HG03139 (cell line): ENCODE data around the gene NCKAP1.
"Not testable (repeated sequence)": the region's sequence is repeated elsewhere in the genome, so short reads cannot be mapped to it uniquely, and the experiment has no call there.

Experiments
- ATAC-seq: cut with Tn5 transposase; IDR thresholded peaks from one replicate; pipeline ENCODE4 v1.9.1; 2021; ENCODE audit not compliant: unreplicated experiment

The NCKAP1 gene

DNA sequence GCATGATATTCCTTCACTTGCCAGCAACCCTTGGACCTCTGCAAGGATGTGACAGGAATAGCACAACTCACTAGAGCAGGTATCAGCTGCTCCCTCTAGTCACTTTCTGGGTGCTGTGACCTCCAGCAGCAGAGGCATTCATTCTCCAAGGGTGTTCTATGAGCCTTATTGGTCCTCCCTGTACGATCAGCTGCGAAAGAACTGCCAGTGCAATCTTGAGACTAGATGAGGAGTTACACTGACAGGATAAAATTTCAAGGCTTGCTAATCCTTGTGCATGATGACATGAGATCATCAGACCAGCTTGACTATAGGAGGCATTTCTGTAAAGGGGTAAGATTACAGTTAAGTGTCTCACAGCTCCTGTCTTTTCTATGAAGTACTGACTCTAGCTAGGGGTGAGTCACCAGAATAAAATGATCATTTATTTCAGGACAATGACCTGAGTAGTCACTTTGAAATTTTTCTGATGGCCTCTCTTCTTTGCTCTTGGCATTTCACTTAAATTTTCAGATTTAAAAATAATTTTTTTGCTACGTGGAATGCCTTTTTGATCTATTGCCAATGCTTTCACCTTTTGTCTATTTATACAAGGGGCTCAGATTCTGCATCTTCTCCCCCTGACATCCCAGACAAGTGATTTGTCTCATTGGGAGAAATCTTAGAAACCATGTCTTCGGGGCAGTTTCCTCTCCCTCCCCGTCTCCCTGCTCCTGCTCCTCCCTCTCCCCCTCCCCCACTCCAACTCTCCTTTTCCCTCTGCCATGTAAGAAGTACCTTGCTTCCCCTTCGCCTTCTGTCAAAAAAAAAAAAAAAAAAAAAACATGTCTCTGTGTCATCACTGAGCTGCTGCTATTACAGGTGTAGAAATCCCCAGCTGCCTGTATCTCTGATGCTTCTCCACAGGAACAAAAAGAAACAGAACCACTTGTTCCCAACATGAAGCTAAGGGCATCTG lies 122.6 kb downstream of the NCKAP1 start:
- no peak for ATAC-seq

GRCh38 chr2:182914852-182915251 lies 123.4 kb downstream of the NCKAP1 start:
- ATAC-seq, result no peak

- no peak for ATAC-seq
These were observed 125.2 kb downstream of the NCKAP1 start for GRCh38 chr2:182913064-182913463.

GRCh38 chr2:182912518-182912915 lies 125.7 kb downstream of the NCKAP1 start:
- ATAC-seq, result no peak

DNA sequence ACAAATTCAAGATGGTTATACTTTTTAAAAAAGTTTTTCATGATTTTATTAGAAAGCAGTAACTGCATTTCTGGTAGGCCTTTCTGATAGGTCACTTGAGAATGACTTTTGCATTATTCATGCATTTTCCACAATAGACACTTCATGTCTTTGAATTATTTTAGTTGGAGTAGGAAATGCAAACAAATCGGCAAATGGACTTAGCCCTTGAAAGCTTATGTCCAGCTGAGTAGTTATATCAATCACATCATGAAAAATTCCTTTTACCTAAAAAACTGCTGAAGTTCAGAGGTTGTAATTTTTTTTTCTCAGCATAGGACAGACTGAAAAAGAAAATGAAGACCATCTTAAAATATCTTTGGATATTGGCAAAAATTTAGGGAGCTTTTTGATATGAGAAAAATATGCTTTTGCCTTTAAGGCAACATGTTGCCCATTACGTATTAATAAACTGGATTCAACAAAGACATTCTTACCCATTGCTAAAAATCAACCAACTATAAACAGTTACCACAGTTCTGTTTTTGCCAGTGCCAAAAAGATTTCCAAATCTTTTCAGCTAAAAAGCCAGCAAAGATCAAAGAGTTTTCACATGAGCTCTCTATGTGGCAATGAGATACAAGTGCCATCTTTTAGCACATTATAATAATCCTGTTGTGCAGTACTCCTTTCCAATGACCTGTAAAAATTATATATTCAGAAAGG lies 126.3 kb downstream of the NCKAP1 start:
- no peak for ATAC-seq

DNA sequence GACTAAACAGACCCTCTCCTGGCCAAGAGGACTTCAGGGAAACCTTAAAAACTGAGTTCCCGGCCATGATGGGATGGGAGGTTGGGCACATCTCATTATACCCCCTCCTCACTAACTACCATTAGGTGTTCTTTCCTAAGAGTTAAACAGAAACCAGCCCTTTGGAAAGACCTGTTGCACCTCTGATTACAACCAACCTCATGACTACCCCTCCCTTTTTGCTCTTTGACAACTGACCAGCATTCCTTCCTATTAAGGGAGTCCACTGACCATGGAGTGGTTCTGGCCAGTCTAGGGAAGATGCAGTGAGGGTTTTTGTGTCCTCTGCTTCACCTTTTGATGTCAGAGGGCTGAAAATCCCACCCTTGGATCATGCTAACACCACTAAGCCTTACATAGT lies 127.3 kb downstream of the NCKAP1 start:
- no peak for ATAC-seq

DNA sequence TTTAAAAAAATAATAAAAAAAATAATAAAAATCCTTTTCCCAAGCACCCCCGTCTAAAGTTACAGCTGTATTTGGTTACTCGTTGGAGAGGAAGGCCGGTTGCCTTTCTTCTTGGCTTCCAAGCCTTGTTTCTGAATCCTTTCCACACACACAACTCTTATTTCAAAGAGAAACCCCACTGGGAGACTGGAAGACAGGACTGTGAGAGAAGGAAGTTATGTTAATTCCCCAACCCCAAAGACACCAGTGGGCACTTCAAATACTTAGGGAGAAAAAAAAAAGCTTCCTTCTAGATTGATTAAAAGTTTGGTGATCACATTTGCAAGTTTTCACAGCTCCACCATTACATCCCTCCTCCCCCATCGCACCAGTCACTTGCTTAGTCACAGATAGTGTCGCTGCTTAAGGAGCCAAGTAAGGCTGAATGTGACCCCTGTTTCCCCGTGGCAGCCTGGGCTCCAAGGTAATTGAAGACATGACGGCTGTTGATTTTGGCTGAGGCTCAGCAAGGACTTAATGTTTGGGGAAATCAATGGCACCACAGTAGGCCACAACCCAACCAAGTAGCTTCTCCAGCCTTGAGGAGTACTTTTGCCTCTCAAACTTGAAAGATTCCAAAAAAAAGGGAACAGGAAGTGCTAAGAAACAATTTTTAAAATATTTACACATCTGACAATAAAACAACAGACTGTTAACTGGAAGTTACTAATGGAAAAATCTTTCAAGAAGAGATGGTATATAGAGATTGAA lies 131.0 kb downstream of the NCKAP1 start:
- ATAC-seq, result no peak

DNA sequence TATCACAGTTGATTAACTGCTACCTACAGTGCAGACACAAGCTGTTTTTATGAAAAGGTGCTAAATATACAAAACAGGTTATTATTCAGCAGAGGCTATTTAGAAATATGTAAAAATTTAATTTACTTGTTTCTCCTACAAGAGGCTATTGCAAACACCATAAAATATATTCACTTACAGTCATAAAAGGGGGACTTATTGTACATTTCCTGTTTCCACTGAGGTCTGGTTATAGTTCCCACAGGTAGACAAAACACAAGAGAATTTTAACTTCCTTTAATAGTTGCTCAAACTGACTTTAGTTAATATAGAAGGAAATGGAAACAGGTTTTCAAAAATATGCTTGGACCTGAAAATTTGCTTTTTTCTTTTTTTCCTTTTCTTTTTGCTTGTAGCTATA lies 131.8 kb downstream of the NCKAP1 start:
- peak; percentile 58 for ATAC-seq

DNA sequence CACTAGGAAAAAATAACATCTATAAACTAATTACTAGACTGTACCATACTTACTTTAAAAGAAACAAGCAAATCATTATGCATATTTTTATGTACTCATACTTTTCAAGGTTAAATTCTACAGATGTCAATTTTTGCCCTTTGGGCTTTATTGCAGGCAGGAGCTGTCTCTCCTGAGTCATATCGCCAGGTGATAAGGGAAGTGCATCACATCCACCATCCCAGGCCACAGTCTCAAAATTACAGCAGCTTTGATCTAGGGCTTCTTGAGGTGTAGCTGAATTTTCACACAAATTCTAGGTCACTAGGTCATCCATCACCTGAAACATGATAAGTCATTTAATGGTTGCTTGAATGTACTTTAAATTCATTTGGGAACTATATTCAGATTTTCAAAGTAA lies 133.4 kb downstream of the NCKAP1 start:
- ATAC-seq, result no peak

- no peak for ATAC-seq
These were observed 134.7 kb downstream of the NCKAP1 start for GRCh38 chr2:182903566-182903965.

GRCh38 chr2:182901748-182902147 lies 136.5 kb downstream of the NCKAP1 start:
- no peak for ATAC-seq

DNA sequence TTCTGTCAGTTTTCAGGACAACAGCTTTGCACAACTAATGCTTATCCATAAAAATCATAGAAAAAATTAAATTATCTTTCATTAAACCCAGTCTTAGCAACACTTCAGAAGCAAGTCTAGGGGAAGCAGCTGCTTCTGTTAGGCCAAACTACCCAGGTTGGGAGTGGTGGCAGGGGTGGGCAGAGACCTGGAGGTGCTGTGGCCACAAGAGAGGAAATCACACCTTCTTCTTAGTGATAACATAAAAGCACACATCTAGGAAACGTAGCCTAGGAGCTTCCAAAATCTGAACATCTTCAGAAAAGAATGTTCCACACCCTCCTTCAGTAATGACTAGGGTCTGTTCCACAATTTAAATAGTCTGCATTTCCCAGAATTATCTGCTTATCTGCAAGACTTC lies 139.5 kb downstream of the NCKAP1 start:
- ATAC-seq, result no peak

DNA sequence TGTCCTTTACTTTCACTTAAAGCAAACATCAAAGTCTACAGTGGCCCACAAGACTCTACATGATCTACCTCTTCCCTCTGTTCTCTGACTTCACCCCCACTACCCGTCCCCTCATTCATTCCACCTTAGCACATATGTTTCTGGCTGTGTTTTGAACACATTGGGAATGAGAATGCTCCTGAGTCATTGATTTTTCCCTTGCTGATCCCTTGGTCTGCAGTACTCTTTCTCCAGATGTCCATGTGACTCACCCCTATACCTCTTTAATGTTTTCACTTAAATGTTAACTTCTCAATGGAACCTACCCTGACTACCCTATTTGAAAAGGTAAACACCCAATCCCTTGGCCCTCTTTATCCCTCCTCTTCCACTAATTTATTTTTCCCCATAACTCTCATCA lies 141.1 kb downstream of the NCKAP1 start:
- ATAC-seq, result no peak

DNA sequence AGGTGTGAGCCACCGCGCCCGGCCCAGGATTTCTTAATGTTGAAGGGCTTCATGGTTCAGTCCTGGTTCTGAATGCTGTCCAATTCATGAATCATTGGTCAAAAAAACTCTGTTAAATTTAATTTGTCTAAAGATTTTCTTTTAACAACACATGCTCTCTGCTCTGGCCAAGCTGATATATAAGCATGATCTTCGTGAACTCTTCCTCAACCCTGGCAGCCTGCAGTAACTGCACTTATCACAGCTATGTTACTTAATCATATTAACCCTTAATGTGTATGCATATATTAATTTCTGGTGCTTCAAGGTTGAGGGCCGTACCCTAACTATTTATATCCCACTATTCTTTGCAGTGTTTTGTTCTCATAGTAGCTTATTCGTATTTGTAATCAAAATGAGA lies 142.5 kb downstream of the NCKAP1 start:
- no peak for ATAC-seq

GRCh38 chr2:182895169-182895568 lies 143.1 kb downstream of the NCKAP1 start:
- ATAC-seq, result no peak

GRCh38 chr2:182894174-182894573 lies 144.1 kb downstream of the NCKAP1 start:
- ATAC-seq, result no peak

- no peak for ATAC-seq
These were observed 144.6 kb downstream of the NCKAP1 start for GRCh38 chr2:182893666-182894065.

DNA sequence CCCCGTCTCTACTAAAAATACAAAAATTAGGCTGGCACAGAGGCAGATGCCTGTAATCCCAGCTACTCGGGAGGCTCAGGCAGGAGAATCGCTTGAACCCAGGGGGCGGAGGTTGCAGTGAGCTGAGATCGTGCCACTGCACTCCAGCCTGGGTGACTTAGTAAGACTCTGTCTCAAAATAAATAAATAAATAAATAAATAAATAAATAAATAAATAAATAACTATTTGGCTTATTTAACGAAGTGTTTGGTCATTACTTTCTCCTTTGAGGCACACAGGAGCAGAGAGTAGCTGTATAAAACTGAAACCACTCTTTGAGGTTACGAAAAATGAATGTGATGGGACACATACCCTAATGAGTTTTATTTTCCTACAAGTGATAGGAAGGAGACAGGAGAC lies 145.2 kb downstream of the NCKAP1 start:
- ATAC-seq, result not testable (repeated sequence)

DNA sequence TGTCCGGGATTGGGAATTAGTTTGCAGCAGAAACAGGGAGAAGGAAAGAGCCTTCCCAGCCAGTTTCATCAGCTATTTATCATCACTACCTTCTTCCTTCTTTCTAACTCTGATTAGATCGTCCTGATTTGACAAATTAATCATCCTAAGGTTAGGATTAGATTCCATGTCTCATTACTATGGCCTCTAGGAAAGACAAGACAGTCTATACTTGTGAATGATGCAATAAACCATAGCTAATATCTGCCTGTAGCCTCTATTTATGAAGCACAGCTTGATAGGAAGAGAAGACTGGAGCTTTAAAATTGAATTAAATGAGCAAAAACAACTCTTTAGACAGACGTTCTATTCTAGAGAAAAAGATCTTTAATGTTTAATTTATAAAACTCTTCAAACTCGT lies 146.6 kb downstream of the NCKAP1 start:
- no peak for ATAC-seq

- no peak for ATAC-seq
These were observed 147.4 kb downstream of the NCKAP1 start for GRCh38 chr2:182890773-182891378.

DNA sequence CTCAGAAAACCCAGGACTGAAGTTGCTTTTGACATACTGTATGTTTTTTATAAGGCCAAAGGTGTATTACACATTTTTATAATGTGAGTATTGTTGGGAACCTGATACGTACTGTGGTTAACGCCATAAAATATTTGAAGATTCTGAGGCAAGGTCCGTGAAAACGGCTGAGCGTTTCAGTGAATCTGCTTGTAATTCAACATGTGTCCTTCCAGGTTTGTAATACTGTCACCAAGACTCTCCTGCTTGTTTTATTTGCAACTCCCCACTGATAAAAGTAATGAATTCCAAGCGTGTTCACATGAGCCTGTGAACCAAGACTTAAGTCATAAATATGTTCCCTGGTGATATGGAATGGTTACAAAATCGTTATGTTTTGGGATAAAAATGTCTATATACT lies 148.0 kb downstream of the NCKAP1 start:
- no peak for ATAC-seq
